GM19043 (cell line): ENCODE measurements around the gene POLG2.
"Not testable (repeated sequence)": the region's sequence is repeated elsewhere in the genome, so short reads cannot be mapped to it uniquely, and the experiment has no call there.

Experiments
- ATAC-seq: cut with Tn5 transposase; IDR thresholded peaks from one replicate; pipeline ENCODE4 v1.9.1; 2021; ENCODE audit warnings: low read depth; ENCODE audit not compliant: unreplicated experiment

Gene POLG2

DNA sequence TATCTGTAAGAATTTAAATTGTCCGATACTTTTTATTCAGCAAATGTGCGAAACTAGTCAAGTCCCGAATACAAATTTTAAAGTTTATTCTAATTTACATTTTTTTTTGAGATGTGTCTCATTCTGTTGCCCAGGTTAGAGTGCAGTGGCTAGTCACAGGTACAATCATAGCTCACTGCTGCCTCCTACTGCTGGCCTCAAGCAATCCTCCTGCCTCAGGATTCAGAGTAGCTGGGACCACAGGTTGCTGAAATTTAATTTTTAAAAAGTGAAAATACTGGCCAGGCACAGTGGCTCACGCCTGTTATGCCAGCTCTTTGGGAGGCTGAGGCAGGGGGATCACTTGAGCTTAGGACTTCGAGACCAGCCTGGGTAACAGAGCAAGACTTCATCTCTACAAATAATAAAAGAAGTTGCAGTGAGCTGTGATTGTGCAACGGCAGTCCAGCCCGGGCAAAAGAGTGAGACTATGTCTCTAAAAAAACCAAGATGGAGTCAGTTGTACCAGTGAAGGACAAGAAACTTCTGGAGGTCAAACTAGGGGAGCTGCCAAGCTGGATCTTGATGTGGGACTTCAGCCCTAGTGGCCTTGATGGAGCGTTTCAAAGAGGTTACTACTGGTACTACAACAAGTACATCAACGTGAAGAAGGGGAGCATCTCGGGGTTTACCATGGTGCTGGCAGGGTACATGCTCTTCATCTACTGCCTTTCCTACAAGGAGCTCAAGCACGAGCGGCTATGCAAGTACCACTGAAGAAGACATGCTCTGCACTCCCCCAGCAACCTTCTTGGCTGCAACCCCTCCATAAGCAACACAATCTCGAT is 5.6 kb downstream of the POLG2 start:
- ATAC-seq, result no peak

- ATAC-seq, result no peak
Measured at GRCh38 chr17:64488301-64488700, 8.6 kb downstream of the POLG2 start.

- ATAC-seq, result no peak
Measured at GRCh38 chr17:64484380-64484779, 12.5 kb downstream of the POLG2 start.

DNA sequence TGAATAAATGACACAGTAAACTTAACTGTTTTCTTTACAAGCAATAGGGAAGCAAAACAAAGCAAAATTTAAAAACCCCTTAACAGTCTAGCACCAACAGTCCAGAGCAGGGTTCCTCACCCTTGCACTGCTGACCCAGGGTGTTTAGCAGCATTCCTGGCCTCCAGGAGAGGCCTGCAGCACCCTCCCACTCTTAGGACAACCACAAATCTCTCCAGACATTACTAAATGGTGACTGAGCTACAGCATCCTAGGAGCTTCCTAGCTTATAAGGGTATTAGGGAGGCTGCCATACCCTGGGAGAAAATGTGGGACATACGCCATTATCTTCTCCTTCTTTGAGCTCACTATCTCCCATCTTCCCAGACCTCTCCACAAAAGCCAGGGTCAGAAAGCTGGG is 15.9 kb downstream of the POLG2 start:
- no peak for ATAC-seq

DNA sequence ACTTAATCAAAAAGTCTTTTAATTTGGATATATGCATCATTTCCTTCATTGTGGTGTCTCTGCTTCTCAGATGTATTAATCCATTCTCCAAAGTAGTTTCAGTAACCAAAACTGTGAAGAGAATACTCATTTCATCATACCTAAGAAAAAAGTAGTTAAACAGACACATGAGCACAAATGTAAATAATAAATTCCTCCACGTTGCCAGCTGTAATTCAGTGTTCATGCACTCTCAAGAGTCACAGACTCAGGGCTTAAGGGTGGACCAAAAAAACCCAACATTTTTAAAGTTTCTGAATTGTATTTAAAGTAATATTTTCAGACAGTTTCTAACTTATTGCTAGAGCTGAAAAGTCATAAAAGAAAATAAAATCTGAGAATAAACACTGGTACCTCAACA is 19.0 kb downstream of the POLG2 start:
- no peak for ATAC-seq

- ATAC-seq, result no peak
Measured at GRCh38 chr17:64472564-64472963, 24.3 kb downstream of the POLG2 start.

DNA sequence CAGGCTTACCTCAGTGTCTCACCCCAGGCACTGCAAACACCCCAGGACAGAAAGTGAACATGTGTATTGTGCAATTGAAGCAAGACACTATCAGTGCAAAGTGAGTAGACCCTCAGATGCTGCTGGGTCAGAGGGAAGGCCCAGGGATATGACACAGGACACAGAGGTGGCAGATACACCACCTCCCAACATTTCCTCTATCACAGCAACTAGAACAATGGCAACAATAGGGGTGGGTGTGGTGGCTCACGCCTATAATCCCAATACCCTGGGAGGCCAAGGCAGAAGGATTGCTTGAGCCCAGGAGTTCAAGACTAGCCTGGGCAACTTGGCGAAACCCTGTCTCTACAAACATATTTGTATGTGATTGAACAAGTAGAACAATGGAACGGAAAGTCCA is 25.4 kb downstream of the POLG2 start:
- ATAC-seq, result no peak

GRCh38 chr17:64470625-64471024 is 26.2 kb downstream of the POLG2 start:
- no peak for ATAC-seq

- not testable (repeated sequence) for ATAC-seq
Measured at GRCh38 chr17:64466834-64467233, 30.0 kb downstream of the POLG2 start.

- no peak for ATAC-seq
Measured at GRCh38 chr17:64466019-64466735, 30.7 kb downstream of the POLG2 start.

DNA sequence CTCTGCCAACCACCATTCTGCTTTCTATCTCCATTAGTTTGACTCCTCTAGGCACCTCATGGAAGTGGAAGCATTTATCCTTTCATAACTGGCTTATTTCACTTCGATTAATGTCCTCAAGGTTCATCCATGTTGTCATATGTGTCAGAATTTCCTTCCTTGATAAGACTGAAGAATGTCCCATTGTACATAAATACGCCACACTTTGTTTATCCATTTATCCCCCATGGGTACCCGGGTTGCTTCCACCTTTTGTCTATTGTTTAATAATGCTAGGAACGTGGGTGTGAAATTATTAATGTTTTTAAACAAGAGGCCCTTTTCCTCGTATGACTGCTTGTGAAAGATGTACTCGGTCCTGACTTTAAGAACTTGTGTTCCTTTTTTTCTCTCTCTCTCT is 35.1 kb downstream of the POLG2 start:
- no peak for ATAC-seq

DNA sequence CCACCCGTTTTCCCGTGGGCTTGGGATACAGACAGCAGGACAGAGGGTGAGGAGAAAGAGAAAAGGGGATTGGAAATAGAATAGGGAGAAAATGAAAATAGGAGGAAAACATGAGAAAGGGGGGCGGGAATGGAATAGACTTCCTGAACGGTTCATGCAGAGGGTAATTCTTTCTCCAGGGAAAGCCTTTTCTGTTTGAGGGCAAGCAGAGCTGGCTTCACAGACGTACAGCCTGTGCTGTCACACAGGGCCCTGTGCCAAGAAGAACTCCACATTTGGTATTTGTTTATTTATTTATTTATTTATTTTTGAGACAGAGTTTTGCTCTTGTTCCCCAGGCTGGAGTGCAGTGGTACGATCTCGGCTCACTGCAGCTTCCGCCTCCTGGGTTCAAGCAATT is 35.9 kb downstream of the POLG2 start:
- no peak for ATAC-seq

GRCh38 chr17:64459818-64460217 is 37.0 kb downstream of the POLG2 start:
- not testable (repeated sequence) for ATAC-seq

DNA sequence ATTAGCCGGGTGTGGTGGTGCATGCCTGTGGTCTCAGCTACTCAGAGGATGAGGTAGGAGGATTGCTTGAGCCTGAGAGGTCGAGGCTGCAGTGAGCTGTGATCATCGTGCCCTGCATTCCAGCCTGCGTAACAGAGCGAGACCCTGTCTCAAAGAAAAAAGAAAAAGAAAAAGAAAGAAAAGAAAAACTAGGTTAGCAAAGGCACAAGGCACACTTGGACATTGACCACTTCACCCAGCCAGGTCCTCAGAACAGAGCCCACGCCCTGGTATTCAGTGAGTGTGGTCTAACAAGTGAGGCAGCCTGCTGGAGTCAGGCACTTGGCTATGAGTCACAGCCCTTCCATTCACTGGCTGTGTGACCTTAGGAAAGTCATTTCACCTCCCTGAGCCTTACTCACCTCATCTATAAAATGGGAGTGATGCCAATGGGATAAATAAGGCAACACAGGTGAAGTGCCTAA is 37.5 kb downstream of the POLG2 start:
- ATAC-seq, result no peak

GRCh38 chr17:64458756-64459155 is 38.1 kb downstream of the POLG2 start:
- no peak for ATAC-seq

DNA sequence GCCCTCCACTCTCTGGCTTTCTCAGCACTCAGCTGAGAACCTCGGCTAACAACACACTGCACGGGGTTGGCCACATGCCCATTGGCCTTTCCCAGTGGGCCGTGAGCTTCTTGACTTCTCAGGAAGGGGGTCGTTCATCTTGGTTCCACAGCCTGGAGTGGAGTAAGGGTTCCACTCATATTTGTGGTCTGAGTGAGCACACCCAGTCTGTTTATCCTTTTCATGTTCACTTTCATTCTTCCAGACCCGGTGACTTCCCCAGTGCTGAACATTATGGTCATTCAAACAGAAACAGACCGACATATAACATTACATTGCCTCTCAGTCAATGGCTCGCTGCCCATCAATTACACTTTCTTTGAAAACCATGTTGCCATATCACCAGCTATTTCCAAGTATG is 39.7 kb downstream of the POLG2 start:
- no peak for ATAC-seq

DNA sequence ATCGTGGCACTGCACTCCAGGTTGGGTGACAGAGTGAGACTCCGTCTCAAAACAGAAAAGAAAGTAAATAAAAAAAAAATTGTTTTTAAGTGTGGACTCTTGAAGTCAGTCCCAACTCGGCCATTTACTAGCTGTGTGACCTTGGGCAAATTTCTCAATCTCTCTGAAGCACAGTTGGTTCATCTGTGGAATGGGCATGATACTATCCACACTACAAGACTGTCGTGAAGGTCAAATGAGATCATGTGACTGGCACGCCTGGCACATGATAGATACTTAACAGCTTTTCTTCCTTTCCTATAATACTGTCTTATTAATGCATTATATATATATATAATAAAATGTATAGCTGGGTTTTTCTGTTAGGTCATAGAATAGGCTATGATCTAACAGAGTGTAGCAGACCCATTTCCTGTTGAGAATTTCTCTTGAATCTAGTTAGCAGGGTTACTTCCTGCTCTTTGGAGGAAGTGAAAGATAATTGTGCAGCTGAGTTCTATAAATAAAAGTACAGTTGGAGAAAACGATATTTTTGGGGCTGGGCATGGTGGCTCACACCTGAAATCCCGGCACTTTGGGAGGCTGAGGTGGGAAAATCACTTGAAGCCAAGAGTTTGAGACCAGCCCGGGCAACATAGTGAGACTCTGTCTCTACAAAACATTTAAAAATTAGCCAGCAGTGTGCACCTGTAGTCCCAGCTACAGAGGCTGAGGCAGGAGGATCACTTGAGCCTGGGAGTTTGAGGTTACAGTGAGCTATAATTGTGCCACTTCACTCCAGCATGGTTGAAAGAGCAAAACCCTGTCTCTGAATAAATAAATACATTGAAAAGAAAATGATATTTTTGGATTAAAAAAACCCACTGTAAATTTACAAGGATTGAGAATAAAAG is 40.6 kb downstream of the POLG2 start:
- ATAC-seq, result no peak

GRCh38 chr17:64449545-64449944 is 47.3 kb downstream of the POLG2 start:
- ATAC-seq, result no peak

GRCh38 chr17:64448665-64449512 is 48.0 kb downstream of the POLG2 start, which contains the start of gene MILR1:
MILR1 (plus strand) TSS chr17:64449115; CDS start chr17:64449169, 54 bp downstream.
- ATAC-seq, result peak; percentile 66

DNA sequence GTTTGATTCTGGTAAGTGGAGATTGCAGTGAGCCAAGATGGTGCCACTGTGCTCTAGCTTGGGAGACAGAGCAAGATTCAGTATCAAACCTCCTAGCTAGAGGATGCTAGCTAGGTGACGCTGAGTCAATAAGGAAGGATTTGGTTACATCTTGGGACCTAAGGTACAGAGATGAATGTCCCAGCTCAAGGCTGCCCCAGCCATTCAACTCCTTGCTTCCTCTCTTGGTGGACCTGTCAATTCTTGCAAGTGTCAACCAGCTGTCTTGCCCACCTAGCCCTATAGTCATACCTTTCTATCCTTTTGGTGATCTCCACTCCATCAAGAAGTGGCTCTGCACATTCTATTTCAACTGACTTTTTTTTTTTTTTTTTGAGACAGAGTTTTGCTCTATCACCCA is 49.3 kb downstream of the POLG2 start:
- no peak for ATAC-seq
